NCI-H524 (cell line): Measurements from ENCODE around the gene FBL.
"Not testable (repeated sequence)": the region's sequence is repeated elsewhere in the genome, so short reads cannot be mapped to it uniquely, and the experiment has no call there.

ENCODE experiments used
- DNase-seq, 2 experiments: peaks; one replicate each; lab custom pipeline; 2025; lab: John Stamatoyannopoulos, UW

FBL gene

GRCh38 chr19:39876486-39876885, 30.3 kb upstream of the FBL start:
- not testable (repeated sequence) for DNase-seq

- DNase-seq: not testable (repeated sequence)
Observed at GRCh38 chr19:39875401-39875864, 29.3 kb upstream of the FBL start.

GRCh38 chr19:39874404-39874803, 28.2 kb upstream of the FBL start:
- no peak for DNase-seq

- no peak for DNase-seq
Observed at GRCh38 chr19:39873385-39873784, 27.2 kb upstream of the FBL start.

- no peak for DNase-seq
Observed at GRCh38 chr19:39871886-39872866, 26.0 kb upstream of the FBL start.

GRCh38 chr19:39871362-39871761, 25.2 kb upstream of the FBL start:
- DNase-seq: no peak

- peak; percentile 77 to 85 for DNase-seq
Observed at GRCh38 chr19:39870171-39870971, 24.2 kb upstream of the FBL start.

- no peak for DNase-seq
Observed at GRCh38 chr19:39867952-39868351, 21.8 kb upstream of the FBL start.

GRCh38 chr19:39867133-39867532, 21.0 kb upstream of the FBL start:
- DNase-seq: no peak

- no peak for DNase-seq
Observed at GRCh38 chr19:39865953-39866352, 19.8 kb upstream of the FBL start.

- DNase-seq: no peak
Observed at GRCh38 chr19:39865186-39865585, 19.0 kb upstream of the FBL start.

GRCh38 chr19:39864118-39864517, 17.9 kb upstream of the FBL start:
- no peak for DNase-seq

- no peak for DNase-seq
Observed at GRCh38 chr19:39858541-39858940, 12.4 kb upstream of the FBL start.

- DNase-seq: peak in 1 of 2 experiments; percentile 40
Observed at GRCh38 chr19:39852882-39853281, 6.7 kb upstream of the FBL start.

- DNase-seq: no peak
Observed at GRCh38 chr19:39850892-39851291, 4.7 kb upstream of the FBL start.

GRCh38 chr19:39848392-39848791, 2.2 kb upstream of the FBL start:
- DNase-seq: no peak

GRCh38 chr19:39847525-39847924, 1.3 kb upstream of the FBL start:
- no peak for DNase-seq

GRCh38 chr19:39846678-39847486, 703 bp upstream of the FBL start:
- DNase-seq: no peak

GRCh38 chr19:39845584-39845932, 621 bp downstream of the FBL start:
- DNase-seq: peak; percentile 64 to 78

- no peak for DNase-seq
Observed at GRCh38 chr19:39845172-39845571, 1.0 kb downstream of the FBL start.

GRCh38 chr19:39843919-39844793, 2.0 kb downstream of the FBL start:
- peak; percentile 6 to 65 for DNase-seq
